ENCODE results near the gene PLA2G10.

PLA2G10 gene

DNA sequence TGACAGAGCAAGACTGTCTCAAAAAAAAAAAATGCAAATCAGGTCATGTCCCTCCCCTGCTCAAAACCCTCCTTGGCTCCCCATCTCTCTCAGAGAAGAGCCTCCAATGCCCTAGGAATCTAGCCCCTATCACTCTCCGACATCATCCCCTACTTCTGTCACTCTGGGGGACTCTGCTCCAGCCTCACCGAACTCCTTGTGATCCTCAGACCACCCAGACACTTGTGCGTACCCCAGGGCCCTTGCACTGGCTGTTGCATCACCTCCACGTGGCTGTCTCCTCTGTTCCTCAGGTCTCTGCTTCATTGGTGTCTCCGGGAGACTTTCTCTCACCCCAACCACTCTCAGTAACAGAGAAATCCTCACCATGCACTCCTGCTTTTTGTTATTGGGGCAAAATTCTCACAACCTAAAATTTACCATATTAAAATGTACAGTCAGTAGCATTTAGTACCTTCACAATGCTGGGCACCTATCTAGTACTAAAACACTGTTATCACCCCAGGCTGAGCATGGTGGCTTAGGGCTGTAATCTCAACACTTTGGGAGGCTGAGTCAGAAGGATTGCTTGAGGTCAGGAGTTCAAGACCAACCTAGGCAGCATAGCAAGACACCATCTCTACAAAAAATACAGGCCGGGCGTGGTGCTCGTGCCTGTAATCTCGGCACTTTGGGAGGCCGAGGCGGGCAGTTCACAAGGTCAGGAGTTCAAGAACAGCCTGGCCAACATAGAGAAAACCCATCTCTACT, 15.2 kb downstream of the PLA2G10 start:
- no peak for DNase-seq (ENCODE audit: low read depth in 2 of 2)
- TF ChIP-seq, protein P1, sequence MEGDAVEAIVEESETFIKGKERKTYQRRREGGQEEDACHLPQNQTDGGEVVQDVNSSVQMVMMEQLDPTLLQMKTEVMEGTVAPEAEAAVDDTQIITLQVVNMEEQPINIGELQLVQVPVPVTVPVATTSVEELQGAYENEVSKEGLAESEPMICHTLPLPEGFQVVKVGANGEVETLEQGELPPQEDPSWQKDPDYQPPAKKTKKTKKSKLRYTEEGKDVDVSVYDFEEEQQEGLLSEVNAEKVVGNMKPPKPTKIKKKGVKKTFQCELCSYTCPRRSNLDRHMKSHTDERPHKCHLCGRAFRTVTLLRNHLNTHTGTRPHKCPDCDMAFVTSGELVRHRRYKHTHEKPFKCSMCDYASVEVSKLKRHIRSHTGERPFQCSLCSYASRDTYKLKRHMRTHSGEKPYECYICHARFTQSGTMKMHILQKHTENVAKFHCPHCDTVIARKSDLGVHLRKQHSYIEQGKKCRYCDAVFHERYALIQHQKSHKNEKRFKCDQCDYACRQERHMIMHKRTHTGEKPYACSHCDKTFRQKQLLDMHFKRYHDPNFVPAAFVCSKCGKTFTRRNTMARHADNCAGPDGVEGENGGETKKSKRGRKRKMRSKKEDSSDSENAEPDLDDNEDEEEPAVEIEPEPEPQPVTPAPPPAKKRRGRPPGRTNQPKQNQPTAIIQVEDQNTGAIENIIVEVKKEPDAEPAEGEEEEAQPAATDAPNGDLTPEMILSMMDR (IDR thresholded peaks at IDR 0.05; ENCODE audit: low read depth, low read length): no peak

DNA sequence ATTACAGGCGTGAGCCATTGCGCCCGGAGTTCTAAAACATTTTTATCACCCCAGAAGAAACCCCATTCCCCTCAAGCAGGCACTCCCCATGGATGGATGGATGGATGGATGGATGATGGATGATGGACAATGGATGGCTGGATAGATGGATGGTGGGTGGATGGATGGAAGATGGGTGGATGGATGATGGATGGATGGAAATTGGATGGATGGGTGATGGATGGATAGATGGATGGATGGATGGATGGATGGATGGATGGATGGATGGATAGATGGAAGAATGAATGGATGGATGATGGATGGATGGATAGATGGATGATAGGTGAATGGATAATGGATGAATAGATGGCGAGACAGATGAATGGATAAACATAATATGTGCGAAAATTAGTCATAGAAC, 16.5 kb downstream of the PLA2G10 start:
- H3K4me3 ChIP-seq (replicated peaks in 1 of 2; ENCODE audit: low read depth in 2 of 2, low read length in 2 of 2): no peak overlapping the region
- TF ChIP-seq, protein P1 (IDR thresholded peaks at IDR 0.05; ENCODE audit: low read depth, low read length): no peak
- no peak for DNase-seq (ENCODE audit: low read depth in 2 of 2)

More for the DNA sequence above, 15.2 kb downstream of the PLA2G10 start:
- H3K4me3 ChIP-seq (replicated peaks in 1 of 2; ENCODE audit: low read depth in 2 of 2, low read length in 2 of 2): no peak overlapping the region

DNA sequence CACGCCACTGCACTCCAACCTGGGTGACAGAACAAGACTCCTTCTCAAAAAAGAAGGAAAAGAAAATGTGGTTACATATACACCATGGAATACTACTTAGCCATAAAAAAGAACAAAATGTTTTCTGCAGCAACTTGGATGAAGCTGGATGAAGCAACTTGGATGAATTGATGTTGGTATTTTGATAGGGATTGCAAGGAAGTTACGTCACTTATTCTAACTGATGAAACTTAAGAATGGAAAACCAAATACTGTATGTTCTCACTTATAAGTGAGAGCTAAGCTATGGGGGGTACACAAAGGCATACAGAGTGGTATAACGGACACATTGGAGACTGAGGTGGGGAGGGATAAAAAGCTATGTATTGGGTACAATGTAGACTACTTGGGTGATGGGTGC, 17.5 kb downstream of the PLA2G10 start:
- TF ChIP-seq, protein P1 (IDR thresholded peaks at IDR 0.05; ENCODE audit: low read depth, low read length): no peak
- DNase-seq (ENCODE audit: low read depth in 2 of 2): no peak

DNA sequence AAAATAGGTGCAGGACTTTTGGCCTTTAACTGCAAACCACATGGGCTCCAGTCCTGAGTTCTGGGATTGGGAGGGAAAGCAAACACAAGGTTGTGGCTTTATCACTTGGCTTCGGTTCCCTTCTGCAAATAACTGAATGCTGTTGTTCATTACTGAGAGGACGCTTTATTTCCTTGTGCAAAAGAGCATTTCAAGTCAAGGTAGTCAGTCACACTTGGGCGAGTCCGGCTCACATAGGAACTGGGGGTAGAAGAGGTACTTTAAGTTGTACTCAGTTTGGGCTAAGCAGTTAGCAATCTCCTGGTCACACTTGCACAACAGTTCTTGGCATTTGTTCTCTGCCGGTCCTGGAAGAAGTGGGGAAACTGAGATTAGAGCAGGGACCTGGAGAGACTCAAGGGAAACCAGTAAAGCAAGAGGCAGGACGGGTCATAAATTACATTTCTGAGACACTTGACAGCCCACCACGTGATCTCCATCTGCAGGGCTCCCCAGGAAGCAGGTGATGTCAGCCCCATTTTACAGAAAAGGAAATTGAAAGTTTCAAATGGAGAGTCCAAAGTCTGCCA, 21.6 kb downstream of the PLA2G10 start:
- TF ChIP-seq, protein P1 (IDR thresholded peaks at IDR 0.05; ENCODE audit: low read depth, low read length): no peak
- no peak overlapping the region for H3K4me3 ChIP-seq (replicated peaks in 1 of 2; ENCODE audit: low read depth in 2 of 2, low read length in 2 of 2)
- DNase-seq (ENCODE audit: low read depth in 2 of 2): peak in 1 of 2 donors; percentile 10

More for the DNA sequence above, 17.5 kb downstream of the PLA2G10 start:
- no peak overlapping the region for H3K4me3 ChIP-seq (replicated peaks in 1 of 2; ENCODE audit: low read depth in 2 of 2, low read length in 2 of 2)

DNA sequence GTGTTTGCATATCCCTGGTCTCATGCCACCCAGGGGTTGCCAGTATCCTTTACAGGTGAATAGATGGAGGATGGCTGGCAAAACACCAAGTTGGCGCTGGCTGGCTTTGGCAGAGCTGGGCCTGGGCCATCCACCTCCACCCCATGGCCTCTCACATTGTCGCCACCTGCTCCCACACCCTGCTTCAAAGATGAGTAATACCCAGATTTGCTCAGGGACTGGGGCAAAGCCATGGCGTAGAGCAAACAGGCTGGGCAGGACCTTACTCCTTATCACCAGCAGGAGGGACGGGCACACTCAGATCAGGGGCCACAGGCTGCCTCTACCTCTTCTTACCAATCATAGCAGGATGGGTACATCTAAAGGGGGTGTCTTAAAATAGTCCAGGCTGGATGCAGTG, 24.3 kb downstream of the PLA2G10 start:
- DNase-seq (ENCODE audit: low read depth in 2 of 2): no peak
- TF ChIP-seq, protein P1 (IDR thresholded peaks at IDR 0.05; ENCODE audit: low read depth, low read length): no peak
- no peak overlapping the region for H3K4me3 ChIP-seq (replicated peaks in 1 of 2; ENCODE audit: low read depth in 2 of 2, low read length in 2 of 2)

DNA sequence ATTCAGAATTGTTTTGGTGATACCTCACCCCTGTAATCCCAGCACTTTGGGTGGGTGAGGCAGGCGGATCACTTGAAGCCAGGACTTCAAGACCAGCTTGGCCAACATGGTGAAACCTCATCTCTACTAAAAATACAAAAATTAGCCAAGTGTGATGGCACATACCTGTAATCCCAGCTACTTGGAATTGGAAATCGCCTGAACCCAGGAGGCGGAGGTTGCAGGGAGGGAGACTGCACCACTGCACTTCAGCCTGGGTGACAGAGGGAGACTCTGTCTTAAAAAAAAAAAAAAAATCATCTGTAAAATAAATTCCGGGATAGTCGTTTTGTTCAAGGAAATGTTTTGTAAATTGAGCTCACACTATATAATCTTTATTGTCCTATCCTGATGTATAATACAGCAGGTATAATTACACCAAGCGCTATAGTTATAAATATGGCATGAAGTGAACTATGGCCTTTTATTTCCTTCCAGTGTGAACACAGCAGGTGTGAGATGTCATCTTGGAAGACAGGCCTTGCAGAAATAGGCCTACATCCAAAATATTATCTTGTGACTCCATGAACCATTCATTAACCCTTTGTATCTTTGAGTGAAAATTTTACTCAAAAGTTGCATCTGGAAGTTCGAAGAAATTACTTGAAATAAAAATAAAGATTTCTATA, 25.4 kb downstream of the PLA2G10 start:
- peak in 1 of 2 donors; percentile 12 for DNase-seq (ENCODE audit: low read depth in 2 of 2)
- TF ChIP-seq, protein P1 (IDR thresholded peaks at IDR 0.05; ENCODE audit: low read depth, low read length): no peak

More for the DNA sequence above, 25.4 kb downstream of the PLA2G10 start:
- H3K4me3 ChIP-seq (replicated peaks in 1 of 2; ENCODE audit: low read depth in 2 of 2, low read length in 2 of 2): no peak overlapping the region

Measured in cardiac fibroblast (primary cell).